AG09319 (cell line): ENCODE results near the gene TAAR9.

Source experiments
- DNase-seq: peaks from one replicate; pipeline ENCODE4 v3.0.0-alpha.2; 2010; ENCODE audit warnings: low read depth; ENCODE audit errors: extremely low read depth
- CTCF ChIP-seq: IDR thresholded peaks from 2 replicates; pipeline ENCODE4 v1.5.1; 2011; ENCODE audit warnings: low read depth, mild to moderate bottlenecking, inconsistent platforms, low read length, moderate library complexity

The TAAR9 gene

GRCh38 chr6:132537977-132538376 lies at the start of gene TAAR9:
Gene TAAR9, plus strand, starts transcription at chr6:132538277. Its CDS starts 13 bp downstream, at chr6:132538290.
- DNase-seq: no peak
- TF ChIP-seq CTCF: no peak

- no peak for DNase-seq
- TF ChIP-seq CTCF: no peak
Measured at GRCh38 chr6:132489376-132489775, 48.7 kb upstream of the TAAR9 start.

- TF ChIP-seq CTCF: no peak
- DNase-seq: no peak
Measured at GRCh38 chr6:132490024-132490423, 48.1 kb upstream of the TAAR9 start.

- TF ChIP-seq CTCF: no peak
- DNase-seq: no peak
Measured at GRCh38 chr6:132490478-132491204, 47.4 kb upstream of the TAAR9 start.

- DNase-seq: no peak
- TF ChIP-seq CTCF: no peak
Measured at GRCh38 chr6:132491303-132491702, 46.8 kb upstream of the TAAR9 start.

GRCh38 chr6:132491881-132492280 lies 46.2 kb upstream of the TAAR9 start:
- TF ChIP-seq CTCF: no peak
- DNase-seq: no peak

- TF ChIP-seq CTCF: no peak
- no peak for DNase-seq
Measured at GRCh38 chr6:132494954-132495353, 43.1 kb upstream of the TAAR9 start.
